Smooth muscle cell (in vitro differentiated cells): ENCODE results near the gene SKAP1. TPM values are rescaled to one million over a fixed set of nuclear protein-coding genes. Genes with fewer than 3 reads are reported as not detected.
"Not testable (repeated sequence)": the region's sequence is repeated elsewhere in the genome, so short reads cannot be mapped to it uniquely, and the experiment has no call there.

ENCODE experiments used
- DNase-seq: peaks from one replicate; lab custom pipeline; 2025; ENCODE audit not compliant: unreplicated experiment; lab: John Stamatoyannopoulos, UW
- H2AFZ ChIP-seq: fragments of 200-600 bp; sonication (generic); 2 replicates; pipeline ENCODE4 v1.6.0; 2016; ENCODE audit warnings: antibody characterized with exemption, low read depth, mild to moderate bottlenecking
- H3F3A ChIP-seq: fragments of 200-600 bp; sonication (generic); 2 replicates; pipeline ENCODE4 v1.6.0; 2017; ENCODE audit warnings: antibody characterized with exemption, low read depth
- H3K27ac ChIP-seq: fragments of 200-600 bp; sonication (generic); 2 replicates; pipeline ENCODE4 v1.5.1; 2016; ENCODE audit warnings: low read depth, mild to moderate bottlenecking
- H3K27me3 ChIP-seq: fragments of 200-600 bp; sonication (generic); 2 replicates; pipeline ENCODE4 v1.6.1; 2016; ENCODE audit warnings: low read depth, mild to moderate bottlenecking
- H3K36me3 ChIP-seq: fragments of 200-600 bp; sonication (generic); 2 replicates; pipeline ENCODE4 v1.5.1; 2016; ENCODE audit warnings: low read depth
- H3K4me1 ChIP-seq: fragments of 200-600 bp; sonication (generic); 2 replicates; pipeline ENCODE4 v1.5.1; 2016; ENCODE audit warnings: low read depth
- H3K4me2 ChIP-seq: fragments of 200-600 bp; sonication (generic); 2 replicates; pipeline ENCODE4 v1.6.0; 2016; ENCODE audit warnings: mild to moderate bottlenecking
- H3K4me3 ChIP-seq: fragments of 200-600 bp; sonication (generic); 2 replicates; pipeline ENCODE4 v1.5.1; 2016; ENCODE audit warnings: mild to moderate bottlenecking
- H3K79me2 ChIP-seq: fragments of 200-600 bp; sonication (generic); 2 replicates; pipeline ENCODE4 v1.6.0; 2016; ENCODE audit warnings: low read depth, mild to moderate bottlenecking
- H3K9ac ChIP-seq: fragments of 200-600 bp; sonication (generic); 2 replicates; pipeline ENCODE4 v1.6.0; 2016; ENCODE audit warnings: low read depth
- H3K9me3 ChIP-seq: fragments of 200-600 bp; sonication (generic); replicated peaks from 2 replicates; pipeline ENCODE4 v1.5.1; 2016; ENCODE audit warnings: low read depth
- H4K20me1 ChIP-seq: fragments of 200-600 bp; sonication (generic); 2 replicates; pipeline ENCODE4 v1.6.0; 2016; ENCODE audit warnings: low read depth
- CTCF ChIP-seq: fragments of 200-600 bp; sonication (generic); IDR thresholded peaks from 2 replicates; pipeline ENCODE4 v1.5.1; 2017; ENCODE audit warnings: borderline replicate concordance, mild to moderate bottlenecking, antibody characterized with exemption; ENCODE audit not compliant: insufficient read depth, poor library complexity, severe bottlenecking
- WGBS: methylation state at CpG from one replicate; pipeline ENCODE4 v1.1.7; 2016; ENCODE audit warnings: low lambda C conversion rate; 5-methylcytosine and 5-hydroxymethylcytosine counted together
- polyA plus RNA-seq: library from polyadenylated mRNA; unstranded; fragments of >200 nt; fragmentation: Nextera tagmentation; extraction: Ambion mirVana; gene quantifications from 2 replicates; pipeline ENCODE4 v1.2.1, GENCODE V29; 2016
- total RNA-seq: library from RNA; depleted of rRNA; stranded (reverse); fragments of >200 nt; gene quantifications from 2 replicates; pipeline ENCODE4 v1.2.3, GENCODE V29; 2014

SKAP1 gene
- total and polyA plus RNA-seq, 2 experiments from 2014 or later = not detected

DNA sequence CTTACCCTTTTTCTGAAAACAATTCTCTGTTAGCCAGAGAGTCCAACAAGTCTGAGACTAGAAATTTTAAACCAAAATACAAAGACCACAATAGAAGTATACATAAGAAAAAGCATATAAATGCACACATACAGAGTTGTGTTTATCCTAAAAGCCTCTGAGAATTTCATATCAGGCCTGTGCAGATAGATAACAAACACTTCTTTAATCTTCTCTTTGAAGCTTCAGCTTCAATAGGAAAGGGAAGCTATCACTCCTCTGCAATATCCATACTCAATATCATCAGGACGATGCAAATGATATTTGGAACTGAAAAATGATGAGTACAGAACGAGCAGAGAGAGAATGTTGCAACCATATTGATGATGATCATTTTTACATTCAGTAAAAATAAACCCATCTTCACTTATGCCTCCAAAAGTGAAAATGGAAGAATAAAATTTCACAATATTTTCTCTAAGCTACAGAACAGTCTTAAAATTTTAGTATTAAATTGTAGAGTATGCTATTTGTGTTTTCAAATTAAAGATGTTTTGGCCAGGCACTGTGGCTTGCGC is 61.6 kb downstream of the SKAP1 start:
- no peaks in the 10 kb centered on the region for H3K4me1 ChIP-seq
- no peaks in the 10 kb centered on the region for H3K9me3 ChIP-seq
- no peak overlapping the region for H3K9ac ChIP-seq
- H3F3A ChIP-seq = no peaks in the 10 kb centered on the region
- no peak overlapping the region for H3K4me2 ChIP-seq
- H3K27me3 ChIP-seq = peaks cover 75% of the 10 kb centered on the region
- H3K79me2 ChIP-seq = no peaks in the 10 kb centered on the region
- no peak for DNase-seq
- no peak overlapping the region for H2AFZ ChIP-seq
- no peaks in the 10 kb centered on the region for H4K20me1 ChIP-seq
- TF ChIP-seq CTCF = no peak
- no peak overlapping the region for H3K4me3 ChIP-seq
- H3K27ac ChIP-seq = no peak overlapping the region
- no peaks in the 10 kb centered on the region for H3K36me3 ChIP-seq
- WGBS = 84% methylated on average over 3 of the region's 3 CpGs

DNA sequence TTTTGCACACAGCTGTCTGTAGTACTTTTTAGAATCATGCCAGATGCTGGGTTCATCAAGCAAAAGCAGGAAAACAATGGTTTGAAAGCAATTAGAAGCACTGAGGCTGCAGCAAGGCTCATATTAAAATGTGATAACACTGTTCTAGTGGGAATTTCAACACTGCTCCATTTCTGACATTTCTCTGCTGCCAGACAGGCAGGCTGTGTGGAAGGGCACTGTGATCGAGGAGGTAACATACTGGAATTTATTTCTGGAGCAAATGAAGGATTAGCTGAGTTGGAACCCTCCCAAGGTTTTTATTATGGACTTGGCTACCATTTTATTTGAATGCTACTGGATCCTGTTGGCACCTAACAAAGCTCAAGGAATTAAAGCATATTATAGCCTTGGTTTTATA is 66.9 kb downstream of the SKAP1 start:
- no peaks in the 10 kb centered on the region for H3K4me1 ChIP-seq
- no peak overlapping the region for H3K27ac ChIP-seq
- DNase-seq = no peak
- no peak overlapping the region for H3K4me2 ChIP-seq
- WGBS = 65% methylated on average over 1 of the region's 1 CpG
- H3K4me3 ChIP-seq = no peak overlapping the region
- H4K20me1 ChIP-seq = no peaks in the 10 kb centered on the region
- no peaks in the 10 kb centered on the region for H3F3A ChIP-seq
- H2AFZ ChIP-seq = no peak overlapping the region
- no peaks in the 10 kb centered on the region for H3K9me3 ChIP-seq
- no peaks in the 10 kb centered on the region for H3K36me3 ChIP-seq
- peaks cover 92% of the 10 kb centered on the region for H3K27me3 ChIP-seq
- no peaks in the 10 kb centered on the region for H3K79me2 ChIP-seq
- no peak overlapping the region for H3K9ac ChIP-seq
- TF ChIP-seq CTCF = no peak

- H3K27me3 ChIP-seq = peaks cover 86% of the 10 kb centered on the region
- H3K79me2 ChIP-seq, H4K20me1 ChIP-seq, H3K27ac ChIP-seq, H3F3A ChIP-seq, DNase-seq, H3K4me1 ChIP-seq, H3K36me3 ChIP-seq, H2AFZ ChIP-seq, H3K9ac ChIP-seq, H3K4me3 ChIP-seq, H3K4me2 ChIP-seq, H3K9me3 ChIP-seq: not testable (repeated sequence)
- WGBS = 79% methylated on average over 11 of the region's 11 CpGs
These were observed 69.0 kb downstream of the SKAP1 start for GRCh38 chr17:48360861-48361633.

DNA sequence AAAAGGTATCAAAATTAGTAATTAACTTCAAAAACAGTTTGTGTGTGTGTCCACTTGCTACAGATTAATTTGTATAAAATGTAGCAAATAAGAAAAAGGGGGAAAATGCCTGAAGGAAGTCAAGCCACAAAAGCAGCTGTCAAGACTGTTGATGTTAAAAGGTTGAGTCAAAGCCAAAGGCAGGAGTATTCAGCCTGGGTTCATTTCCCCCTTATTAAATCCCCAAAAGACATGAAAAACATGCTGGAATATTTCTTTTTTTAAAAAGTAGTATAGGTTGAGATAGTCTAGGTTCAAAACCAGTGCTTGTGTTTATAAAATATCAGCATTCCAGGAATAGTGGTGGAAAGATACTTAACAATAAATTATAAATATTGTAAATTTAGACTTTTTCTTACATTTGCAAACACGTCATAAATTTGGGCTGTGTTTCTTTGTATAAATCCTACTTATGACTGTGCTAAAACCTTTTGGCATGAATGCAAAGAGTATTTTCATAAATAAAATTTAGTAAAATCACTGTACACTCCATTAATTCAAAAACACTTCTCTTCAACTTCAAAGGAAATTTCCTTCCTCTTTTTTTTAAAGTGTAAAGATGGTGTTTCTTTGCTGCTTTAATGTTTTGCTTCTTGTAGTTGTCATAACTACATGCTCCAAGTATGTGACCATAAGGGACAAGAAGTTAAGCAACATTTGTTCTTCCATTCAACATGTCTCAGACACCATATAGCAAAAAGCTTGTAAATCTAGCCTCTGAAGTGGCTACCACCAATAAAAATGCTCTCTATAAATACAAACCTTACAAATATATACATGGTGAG is 72.0 kb downstream of the SKAP1 start:
- Histone ChIP-seq H3K4me3 (no peak overlapping the region), H3K9ac (no peak overlapping the region), H3K27ac (no peak overlapping the region), H3K27me3 (peaks cover 69% of the 10 kb centered on the region), H3K79me2 (no peaks in the 10 kb centered on the region), H3K9me3 (no peaks in the 10 kb centered on the region), H3K36me3 (no peaks in the 10 kb centered on the region), H2AFZ (no peak overlapping the region), H4K20me1 (no peaks in the 10 kb centered on the region), H3K4me2 (no peak overlapping the region), H3K4me1 (no peaks in the 10 kb centered on the region), H3F3A (no peaks in the 10 kb centered on the region)
- WGBS = 81% methylated on average over 1 of the region's 1 CpG
- no peak for DNase-seq
- no peak for TF ChIP-seq CTCF
